Aorta (tissue), 5 donors: Measurements from ENCODE around the gene TFEB. TPM values are rescaled to one million over a fixed set of nuclear protein-coding genes. Genes with fewer than 3 reads are reported as not detected.

ENCODE experiments used
- ATAC-seq: fragments of 200-7000 bp; cut with Tn5 transposase; one replicate; pipeline ENCODE4 v1.9.1; 2022; ENCODE audit warnings: moderate library complexity; ENCODE audit not compliant: low FRiP score
- DNase-seq, 2 donors: peaks; one replicate each; pipeline ENCODE4 v3.0.0-alpha.2; 2020
- H3K27ac ChIP-seq, 2 donors: one replicate each; pipeline ENCODE4 v1.5.1; 2013; ENCODE audit warnings: low read length in 2 of 2, mild to moderate bottlenecking in 2 of 2, moderate library complexity in 2 of 2, control low read depth in 1 of 2, inconsistent platforms in 1 of 2, low read depth in 1 of 2
- H3K27me3 ChIP-seq, 2 donors: one replicate each; pipeline ENCODE4 v1.6.1; 2013; ENCODE audit warnings: control low read depth in 1 of 2, low read length in 1 of 2, mild to moderate bottlenecking in 1 of 2, moderate library complexity in 1 of 2; ENCODE audit not compliant: insufficient read depth in 2 of 2, control insufficient read depth in 1 of 2
- H3K36me3 ChIP-seq, 2 donors: one replicate each; pipeline ENCODE4 v1.6.1; 2013; ENCODE audit warnings: control low read depth in 1 of 2, low read length in 1 of 2, mild to moderate bottlenecking in 1 of 2; ENCODE audit not compliant: insufficient read depth in 2 of 2, control insufficient read depth in 1 of 2
- H3K4me1 ChIP-seq, 2 donors: one replicate each; pipeline ENCODE4 v1.6.1; 2013; ENCODE audit warnings: low read length in 2 of 2, control low read depth in 1 of 2, mild to moderate bottlenecking in 1 of 2, moderate library complexity in 1 of 2; ENCODE audit not compliant: insufficient read depth in 2 of 2, control insufficient read depth in 1 of 2
- H3K4me3 ChIP-seq, 2 donors: one replicate each; pipeline ENCODE4 v1.5.1; 2013; ENCODE audit warnings: low read length in 2 of 2, control low read depth in 1 of 2, mild to moderate bottlenecking in 1 of 2
- H3K9me3 ChIP-seq: one replicate; pipeline ENCODE4 v1.6.1; 2013; ENCODE audit warnings: mild to moderate bottlenecking, low read length; ENCODE audit not compliant: control insufficient read depth
- WGBS, 2 donors: extraction: QIAGEN DNeasy Blood & Tissue Kit; methylation state at CpG; one replicate each; pipeline ENCODE4 v1.1.7; 2013; 5-methylcytosine and 5-hydroxymethylcytosine counted together
- intact Hi-C, 2 donors: fragments of 100-400 bp; cut with DNase I; formaldehyde crosslinking; loops; one replicate each; pipeline versions ENCODE4 v1.14.2 to v1.15.0; 2022
- polyA plus RNA-seq, 2 donors: library from polyadenylated mRNA; stranded (reverse); fragments of 200-250 nt; gene quantifications; one replicate each; pipeline ENCODE4 v1.2.3, GENCODE V29; 2013
- total RNA-seq, 2 donors: library from RNA; stranded (reverse); fragmentation: NEBNext Ultra II Directional; extraction: Animal tissue kit (Norgen Biotek cat#: 25700); gene quantifications; one replicate each; pipeline ENCODE4 v1.2.1, GENCODE V29; 2021
- donor health status: healthy with polysubstance abuse.
- donor health status: Bipolar disorder and iron deficiency.
- donor health status: DM: no; HTN: no; CAD: no.
- donor health status: DM: no; HTN: no; CAD: no.
- donor health status: DM: yes; HTN: yes; CAD: no.

The TFEB gene
- total and polyA plus RNA-seq, 4 donors: 7.3 to 32.1 (median 21.5) TPM

DNA sequence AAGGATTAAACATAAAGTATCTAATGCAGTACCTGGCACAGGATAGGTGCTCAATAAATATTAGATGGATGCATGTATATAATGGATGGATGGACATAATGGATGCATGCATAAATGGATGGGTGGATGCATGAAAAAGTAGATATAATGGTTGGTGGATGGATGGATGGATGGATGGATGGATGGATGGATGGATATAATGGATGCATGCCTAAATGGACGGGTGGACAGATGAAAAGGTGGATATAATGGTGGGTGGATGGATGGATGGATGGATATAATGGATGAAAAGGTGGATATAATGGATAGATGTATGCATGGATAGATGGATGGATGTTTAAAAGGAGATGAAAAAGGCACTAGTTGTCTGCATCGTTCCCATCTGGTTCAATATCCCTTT, 26.0 kb downstream of the TFEB start:
- no peaks in the 10 kb centered on the region for H3K9me3 ChIP-seq
- H3K27ac ChIP-seq: no peak overlapping the region
- H3K4me3 ChIP-seq: no peak overlapping the region
- H3K36me3 ChIP-seq: no peaks in the 10 kb centered on the region
- intact Hi-C loops: no loop called here
- no peak for DNase-seq
- WGBS, 2 donors: 94 to 96% methylated on average over 2 of the region's 2 CpGs
- H3K4me1 ChIP-seq: peaks cover 0 to 5% of the 10 kb centered on the region in 2 donors
- ATAC-seq: no peak
- no peaks in the 10 kb centered on the region for H3K27me3 ChIP-seq

DNA sequence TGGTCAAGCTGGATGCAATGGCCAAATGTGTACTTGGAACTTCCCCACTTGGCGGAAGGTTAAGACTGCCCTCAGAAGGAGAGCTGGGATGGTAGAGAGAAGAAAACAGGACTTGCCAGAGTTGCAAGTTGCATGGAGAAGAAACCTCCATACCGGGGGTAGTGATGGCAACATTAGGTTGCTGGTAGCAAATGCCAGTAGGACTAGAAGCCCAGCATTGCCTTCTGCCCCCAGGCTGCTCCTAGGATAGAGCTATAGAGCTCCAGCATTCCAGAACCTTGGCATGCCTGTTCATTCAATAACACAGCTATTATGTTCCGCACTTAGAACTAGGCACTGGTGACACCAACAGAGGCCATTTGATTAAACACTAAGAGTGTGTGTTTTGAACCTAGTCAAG, 26.6 kb downstream of the TFEB start:
- H3K27me3 ChIP-seq: no peaks in the 10 kb centered on the region
- H3K4me1 ChIP-seq: peaks cover 0 to 5% of the 10 kb centered on the region in 2 donors
- no peaks in the 10 kb centered on the region for H3K9me3 ChIP-seq
- H3K27ac ChIP-seq: no peak overlapping the region
- intact Hi-C loops: no loop called here
- no peaks in the 10 kb centered on the region for H3K36me3 ChIP-seq
- DNase-seq (no peak), ATAC-seq (no peak)
- WGBS, 2 donors: 93 to 97% methylated on average over 3 of the region's 3 CpGs
- H3K4me3 ChIP-seq: no peak overlapping the region

DNA sequence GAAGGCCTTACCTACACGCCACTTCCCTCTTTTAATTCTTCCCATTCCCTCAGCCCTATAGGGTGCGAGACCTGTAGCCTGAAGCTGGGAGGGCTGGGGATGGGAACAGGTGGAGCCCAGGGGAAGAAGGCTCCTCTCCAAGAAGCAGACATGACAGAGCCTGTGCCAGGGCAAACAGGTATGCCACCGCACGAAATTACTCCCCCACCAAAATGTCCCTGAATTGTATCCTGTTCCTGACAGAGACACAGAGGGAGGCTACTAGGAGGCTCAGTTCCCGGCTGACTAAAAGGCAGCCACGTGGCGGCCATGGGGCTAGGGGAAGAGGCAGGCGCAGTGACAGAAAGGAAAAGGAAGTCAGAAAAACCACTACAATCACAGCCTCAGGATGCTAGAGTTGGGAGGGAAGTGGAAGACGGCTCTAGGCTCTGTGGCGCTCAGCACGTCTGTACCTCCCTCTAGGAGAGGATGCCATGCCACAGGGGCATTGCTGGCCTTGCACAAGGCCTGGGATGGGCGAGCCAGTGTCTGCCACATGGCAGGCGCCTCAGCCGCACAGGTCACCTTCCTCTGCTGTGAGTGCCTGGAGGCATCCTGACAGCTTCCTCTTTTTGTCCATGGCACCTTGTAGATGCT, 27.7 kb downstream of the TFEB start:
- intact Hi-C loops: loop anchor here in 1 of 2 donors (2.0 kb wide), 1 partner anchor 79 kb away; the partner anchor contains the start of gene TOMM6
- WGBS, 2 donors: 87 to 92% methylated on average over 14 of the region's 14 CpGs
- Histone ChIP-seq H3K36me3 (no peaks in the 10 kb centered on the region), H3K27ac (no peak overlapping the region), H3K4me3 (no peak overlapping the region), H3K4me1 (peaks cover 0 to 5% of the 10 kb centered on the region in 2 donors), H3K9me3 (no peaks in the 10 kb centered on the region), H3K27me3 (no peaks in the 10 kb centered on the region)
- ATAC-seq (no peak), DNase-seq (peak in 1 of 2 donors; percentile 69)

DNA sequence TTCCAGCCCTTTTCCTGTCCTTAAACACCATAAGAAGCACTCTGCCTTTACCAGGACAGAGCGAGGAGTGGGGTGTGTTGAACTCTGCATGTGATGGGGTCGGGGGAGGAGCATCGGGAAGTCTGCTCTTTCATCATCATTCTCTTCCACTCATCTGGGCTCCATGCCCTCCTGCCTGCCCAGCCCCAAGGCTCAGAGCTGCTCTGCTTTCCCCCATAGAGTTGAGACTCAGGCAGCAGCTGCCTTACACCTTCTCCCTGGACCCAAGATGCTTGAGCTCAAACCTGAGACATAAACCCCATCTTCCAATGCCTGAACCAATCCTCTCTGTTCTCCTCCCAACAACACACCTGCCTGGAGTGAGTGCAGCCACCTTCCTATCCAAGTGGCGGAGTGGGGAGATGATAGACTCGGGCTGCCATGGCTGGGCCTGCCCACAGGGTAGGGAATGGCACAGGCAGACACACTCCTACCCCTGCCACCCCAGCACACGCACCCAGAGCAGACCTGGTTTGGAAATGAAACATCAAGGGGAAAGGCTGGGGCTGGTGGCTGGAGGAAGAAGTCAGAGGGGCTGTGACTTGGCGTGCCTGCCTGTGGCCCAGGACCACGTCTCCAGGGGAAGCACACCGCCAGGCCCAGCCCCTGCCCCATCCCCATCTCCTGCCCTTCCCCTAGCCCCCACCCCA, 28.4 kb downstream of the TFEB start:
- ATAC-seq (peak; percentile 57), DNase-seq (peak in 1 of 2 donors; percentile 75)
- H3K27me3 ChIP-seq: no peaks in the 10 kb centered on the region
- intact Hi-C loops: loop anchor here in 1 of 2 donors (1.0 to 2.0 kb wide), 2 partner anchors 28 to 80 kb away; partner anchors contain the start of genes TFEB and TOMM6
- WGBS, 2 donors: 80 to 83% methylated on average over 9 of the region's 9 CpGs
- no peaks in the 10 kb centered on the region for H3K36me3 ChIP-seq
- peaks cover 0 to 5% of the 10 kb centered on the region in 2 donors for H3K4me1 ChIP-seq
- H3K9me3 ChIP-seq: no peaks in the 10 kb centered on the region
- no peak overlapping the region for H3K27ac ChIP-seq
- H3K4me3 ChIP-seq: no peak overlapping the region

DNA sequence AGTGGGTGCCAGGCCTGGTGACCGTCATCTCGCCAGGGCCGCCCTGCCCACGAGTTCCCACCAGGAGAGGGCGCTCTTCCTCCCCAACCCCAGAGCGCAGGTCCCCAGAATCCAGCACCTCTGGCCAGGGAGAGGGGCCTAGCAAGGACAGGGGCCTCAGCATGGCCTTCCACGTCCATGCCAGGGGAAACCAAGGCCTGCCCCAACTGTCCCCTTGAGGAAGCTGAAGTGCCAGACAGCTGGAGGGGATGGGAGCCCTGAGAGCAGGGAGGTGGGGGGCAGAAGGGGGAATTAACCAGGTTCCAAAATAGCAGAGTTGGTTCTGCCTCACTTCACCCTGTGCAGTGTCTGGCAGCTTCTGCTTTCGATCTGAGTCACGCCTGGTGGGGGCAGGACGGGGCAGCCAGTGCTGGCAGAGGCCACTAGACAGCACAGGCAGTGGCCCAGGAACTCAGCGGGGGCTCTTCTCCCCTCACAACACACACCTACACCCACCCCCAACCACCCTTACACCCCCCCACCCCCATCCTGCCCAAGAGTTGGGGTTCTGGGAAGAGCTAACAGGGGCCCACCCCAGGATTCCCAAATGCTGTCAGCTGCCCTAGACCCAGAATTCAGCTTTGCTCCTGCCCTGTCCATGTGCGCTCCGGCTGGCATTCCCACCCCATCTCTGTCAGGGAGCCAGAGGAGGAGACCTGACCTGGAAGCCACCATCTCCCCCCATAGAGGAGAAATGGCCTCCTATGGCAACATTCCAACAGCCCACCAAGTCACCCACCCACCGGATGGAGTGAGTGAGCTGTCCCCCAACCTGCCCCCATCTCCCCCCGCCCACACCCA, 29.2 kb downstream of the TFEB start:
- DNase-seq: peak; percentile 94
- peak overlapping the region; percentile 18 to 46 for H3K27ac ChIP-seq
- H3K4me3 ChIP-seq: no peak overlapping the region
- peaks cover 0 to 5% of the 10 kb centered on the region in 2 donors for H3K4me1 ChIP-seq
- peak; percentile 90 for ATAC-seq
- no peaks in the 10 kb centered on the region for H3K9me3 ChIP-seq
- WGBS, 2 donors: 12 to 16% methylated on average over 15 of the region's 15 CpGs
- no peaks in the 10 kb centered on the region for H3K36me3 ChIP-seq
- no peaks in the 10 kb centered on the region for H3K27me3 ChIP-seq
- intact Hi-C loops: loop anchor here in 1 of 2 donors (1.0 to 2.0 kb wide), 2 partner anchors 29 to 81 kb away; partner anchors contain the start of genes TFEB and TOMM6

DNA sequence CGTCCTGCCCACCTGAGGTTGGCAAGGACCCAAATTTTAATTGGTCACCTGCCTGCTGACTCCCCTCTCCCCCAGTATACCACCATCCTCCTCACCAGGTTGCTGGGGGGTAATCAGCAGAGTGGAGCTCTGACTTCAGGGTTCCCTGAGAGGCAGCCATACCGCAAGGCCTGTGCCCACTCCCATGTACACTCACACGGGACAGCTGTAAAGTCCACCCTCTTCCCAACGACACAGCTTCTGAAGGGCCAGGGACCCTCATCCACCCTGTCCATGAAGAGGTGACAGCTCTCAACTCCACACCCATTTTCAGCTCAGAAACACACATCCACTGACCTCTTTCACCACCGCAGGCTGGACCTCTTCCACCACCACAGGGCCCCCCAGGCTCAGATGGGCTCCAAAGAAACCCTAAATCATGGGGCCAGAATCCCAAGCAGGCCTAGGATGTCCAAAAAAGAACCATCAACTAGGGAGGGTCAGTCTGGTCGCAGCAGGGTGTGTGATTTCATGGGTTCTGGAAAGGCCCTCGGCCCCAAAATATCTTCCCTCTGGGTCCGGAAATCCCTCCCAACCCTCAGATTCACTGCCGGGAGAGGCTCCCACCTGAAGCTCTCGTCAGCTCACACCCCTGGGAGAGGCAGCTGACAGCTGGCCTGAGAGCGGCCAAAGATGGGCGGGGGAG, 30.0 kb downstream of the TFEB start:
- no peaks in the 10 kb centered on the region for H3K27me3 ChIP-seq
- no peaks in the 10 kb centered on the region for H3K36me3 ChIP-seq
- H3K9me3 ChIP-seq: no peaks in the 10 kb centered on the region
- no peak for DNase-seq
- no peak overlapping the region for H3K4me3 ChIP-seq
- peaks cover 0 to 5% of the 10 kb centered on the region in 2 donors for H3K4me1 ChIP-seq
- 41 to 46% methylated on average over 12 of the region's 12 CpGs for WGBS, 2 donors
- intact Hi-C loops: no loop called here
- no peak for ATAC-seq
- peak overlapping the region in 1 of 2 donors; percentile 46 for H3K27ac ChIP-seq

DNA sequence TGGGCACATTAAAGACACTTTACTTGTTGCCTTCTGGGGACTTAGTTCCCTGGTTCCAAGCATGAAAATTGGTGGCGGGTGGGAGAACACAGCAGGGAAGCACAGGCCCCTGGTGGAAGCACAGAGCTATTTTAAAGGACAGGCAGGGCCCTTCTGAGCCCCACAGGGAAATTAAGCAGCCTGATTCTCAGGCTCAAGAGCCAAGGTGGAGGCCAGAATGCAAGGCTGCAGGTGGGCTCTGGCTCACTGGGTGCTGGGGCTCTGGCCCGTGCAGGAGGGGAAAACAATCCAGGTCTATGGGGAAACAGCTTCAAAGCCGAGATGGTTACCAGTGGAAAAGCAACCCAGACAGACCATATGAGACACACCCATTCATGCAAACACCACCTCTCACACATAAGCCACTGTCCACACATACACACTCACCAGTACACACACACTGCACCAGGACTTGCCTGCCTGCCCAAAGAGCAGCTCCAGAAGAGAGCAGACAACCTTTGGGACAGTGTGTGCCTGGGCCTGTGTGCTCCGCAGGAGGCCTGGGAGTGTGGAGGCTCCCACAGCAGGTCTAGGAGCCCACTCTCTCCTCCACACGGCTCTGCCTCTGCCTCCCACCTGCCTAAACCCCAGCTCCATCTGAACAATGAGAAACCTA, 30.6 kb downstream of the TFEB start:
- Histone ChIP-seq H3K27ac (peak overlapping the region in 1 of 2 donors; percentile 46), H3K27me3 (no peaks in the 10 kb centered on the region), H3K4me3 (no peak overlapping the region), H3K4me1 (peaks cover 0 to 5% of the 10 kb centered on the region in 2 donors), H3K36me3 (no peaks in the 10 kb centered on the region), H3K9me3 (no peaks in the 10 kb centered on the region)
- DNase-seq (no peak), ATAC-seq (no peak)
- WGBS, 2 donors: 89 to 90% methylated on average over 5 of the region's 5 CpGs
- intact Hi-C loops: no loop called here

DNA sequence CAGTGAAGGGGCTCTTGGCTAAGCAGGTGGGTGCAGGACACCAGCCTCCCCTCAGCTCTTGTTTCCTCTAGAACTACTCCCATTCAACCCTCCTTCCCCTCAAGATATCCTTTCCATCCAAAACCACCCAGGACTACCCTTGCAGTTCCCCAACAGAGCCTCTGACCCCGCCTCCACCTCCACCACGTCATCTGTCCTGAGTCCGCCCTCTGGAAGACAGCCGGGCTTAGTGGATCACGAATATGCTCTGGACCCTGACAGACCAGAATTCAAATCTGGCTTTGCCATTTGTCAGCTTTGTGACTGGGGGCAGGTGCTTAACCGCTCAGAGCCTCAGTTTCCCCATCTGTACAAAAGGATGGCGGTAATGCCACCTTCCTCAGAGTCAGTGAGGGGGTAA, 31.4 kb downstream of the TFEB start:
- intact Hi-C loops: no loop called here
- no peaks in the 10 kb centered on the region for H3K27me3 ChIP-seq
- WGBS, 2 donors: 80 to 92% methylated on average over 7 of the region's 7 CpGs
- H3K27ac ChIP-seq: no peak overlapping the region
- H3K9me3 ChIP-seq: no peaks in the 10 kb centered on the region
- peaks cover 0 to 5% of the 10 kb centered on the region in 2 donors for H3K4me1 ChIP-seq
- H3K36me3 ChIP-seq: no peaks in the 10 kb centered on the region
- ATAC-seq (no peak), DNase-seq (no peak)
- no peak overlapping the region for H3K4me3 ChIP-seq
